SU-DHL-6 (cell line): ENCODE measurements around the gene NATD1.

Source experiments
- EZH2phosphoT487 ChIP-seq: fragments of 200-600 bp; sonication (generic), shearing (Covaris generic); conservative IDR thresholded peaks from 2 replicates; pipeline ENCODE4 v1.6.1; 2018; ENCODE audit warnings: mild to moderate bottlenecking, antibody characterized with exemption, low read length, moderate library complexity, mixed read lengths
- TF ChIP-seq, protein P1 (sequence below): fragments of 200-600 bp; sonication (generic); IDR thresholded peaks from one replicate; pipeline ENCODE4 v1.5.1; 2017; ENCODE audit warnings: antibody characterized with exemption, mild to moderate bottlenecking, low read length, moderate library complexity; ENCODE audit not compliant: insufficient read depth, poor library complexity, severe bottlenecking

GRCh38 chr17:21275047-21275578, 21.9 kb upstream of the NATD1 start:
- TF ChIP-seq, protein P1, sequence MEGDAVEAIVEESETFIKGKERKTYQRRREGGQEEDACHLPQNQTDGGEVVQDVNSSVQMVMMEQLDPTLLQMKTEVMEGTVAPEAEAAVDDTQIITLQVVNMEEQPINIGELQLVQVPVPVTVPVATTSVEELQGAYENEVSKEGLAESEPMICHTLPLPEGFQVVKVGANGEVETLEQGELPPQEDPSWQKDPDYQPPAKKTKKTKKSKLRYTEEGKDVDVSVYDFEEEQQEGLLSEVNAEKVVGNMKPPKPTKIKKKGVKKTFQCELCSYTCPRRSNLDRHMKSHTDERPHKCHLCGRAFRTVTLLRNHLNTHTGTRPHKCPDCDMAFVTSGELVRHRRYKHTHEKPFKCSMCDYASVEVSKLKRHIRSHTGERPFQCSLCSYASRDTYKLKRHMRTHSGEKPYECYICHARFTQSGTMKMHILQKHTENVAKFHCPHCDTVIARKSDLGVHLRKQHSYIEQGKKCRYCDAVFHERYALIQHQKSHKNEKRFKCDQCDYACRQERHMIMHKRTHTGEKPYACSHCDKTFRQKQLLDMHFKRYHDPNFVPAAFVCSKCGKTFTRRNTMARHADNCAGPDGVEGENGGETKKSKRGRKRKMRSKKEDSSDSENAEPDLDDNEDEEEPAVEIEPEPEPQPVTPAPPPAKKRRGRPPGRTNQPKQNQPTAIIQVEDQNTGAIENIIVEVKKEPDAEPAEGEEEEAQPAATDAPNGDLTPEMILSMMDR = no peak
- no peak for TF ChIP-seq EZH2phosphoT487
